GM19043 (cell line): ENCODE data around the gene TFB1M.

ENCODE experiments used
- ATAC-seq: cut with Tn5 transposase; IDR thresholded peaks from one replicate; pipeline ENCODE4 v1.9.1; 2021; ENCODE audit warnings: low read depth; ENCODE audit not compliant: unreplicated experiment

Gene TFB1M

DNA sequence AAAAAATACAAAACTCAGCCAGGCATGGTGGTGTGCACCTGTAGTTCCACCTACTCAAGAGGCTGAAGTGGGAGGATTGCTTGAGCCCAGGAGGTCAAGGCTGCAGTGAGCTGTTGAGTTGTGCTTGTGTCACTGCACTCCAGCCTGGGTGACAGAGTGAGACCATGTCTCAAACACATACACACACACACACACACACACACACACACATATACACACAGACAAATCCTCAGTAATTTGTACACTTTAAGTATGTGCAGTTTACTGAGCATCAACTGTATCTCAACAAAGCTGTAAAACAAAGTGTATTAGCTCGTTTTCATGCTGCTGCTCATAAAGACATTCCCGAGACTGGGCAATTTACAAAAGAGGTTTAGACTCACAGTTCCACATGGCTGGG, 7.3 kb downstream of the TFB1M start:
- ATAC-seq: no peak

DNA sequence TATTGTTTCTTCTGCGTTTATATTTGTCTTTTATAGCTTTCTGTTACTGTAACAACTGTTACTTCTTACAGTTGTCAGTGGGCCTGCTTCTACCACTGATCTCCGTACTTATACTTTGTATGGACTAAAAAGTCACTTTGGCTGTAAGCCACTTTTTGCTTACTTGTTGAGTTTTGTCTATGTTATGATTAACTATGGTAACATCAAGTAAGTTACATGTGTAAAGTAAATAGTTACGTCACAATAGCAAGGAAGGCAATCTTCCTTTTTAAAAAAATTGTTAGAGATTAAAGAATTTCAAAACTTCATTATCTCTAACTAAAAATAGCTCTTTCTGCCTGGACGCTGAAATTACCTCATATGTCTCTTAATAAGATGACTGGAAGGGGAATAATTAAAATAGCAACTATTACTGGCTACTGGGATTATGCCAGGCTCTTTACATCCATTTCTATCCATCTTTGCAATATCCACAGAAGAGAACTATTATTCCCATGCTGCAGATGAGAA, 10.9 kb downstream of the TFB1M start:
- no peak for ATAC-seq

DNA sequence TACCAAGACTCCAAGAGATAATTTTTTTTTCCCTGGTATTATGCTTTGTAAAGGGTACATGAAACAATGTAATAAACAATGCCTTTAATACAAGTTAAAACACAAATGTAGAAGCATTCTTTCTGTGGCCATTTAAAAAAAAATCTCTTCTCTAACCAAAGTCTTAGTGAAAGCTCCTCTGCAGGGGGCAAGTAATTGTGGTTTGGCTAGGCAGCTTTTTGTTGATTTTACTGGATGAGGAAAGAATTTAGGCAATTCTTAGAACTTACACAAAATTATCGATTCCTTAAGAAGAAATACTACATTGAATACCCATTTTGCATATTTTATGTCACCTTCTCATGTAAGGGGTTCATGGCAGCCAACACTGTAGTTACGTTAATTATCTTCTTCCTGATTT, 12.4 kb downstream of the TFB1M start:
- no peak for ATAC-seq

DNA sequence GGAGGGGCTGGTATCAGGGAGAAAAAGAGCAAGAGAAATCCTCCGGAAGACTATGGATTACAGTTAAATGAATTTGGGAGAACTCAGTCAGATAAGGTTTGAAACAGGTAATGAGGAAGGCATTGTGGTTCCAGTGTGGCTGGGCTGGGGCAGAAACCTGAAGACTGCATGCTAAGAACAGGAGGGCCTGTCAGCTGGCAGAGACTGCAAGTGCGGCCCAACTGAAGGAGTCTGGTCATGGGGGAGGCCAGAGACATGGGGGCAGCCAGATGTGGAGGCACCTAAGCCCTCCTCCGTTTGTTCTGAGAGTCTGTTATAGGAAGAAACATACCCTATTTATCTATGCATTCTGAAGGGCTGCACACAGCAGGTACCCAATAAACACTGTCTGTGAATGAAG, 16.6 kb downstream of the TFB1M start:
- no peak for ATAC-seq

DNA sequence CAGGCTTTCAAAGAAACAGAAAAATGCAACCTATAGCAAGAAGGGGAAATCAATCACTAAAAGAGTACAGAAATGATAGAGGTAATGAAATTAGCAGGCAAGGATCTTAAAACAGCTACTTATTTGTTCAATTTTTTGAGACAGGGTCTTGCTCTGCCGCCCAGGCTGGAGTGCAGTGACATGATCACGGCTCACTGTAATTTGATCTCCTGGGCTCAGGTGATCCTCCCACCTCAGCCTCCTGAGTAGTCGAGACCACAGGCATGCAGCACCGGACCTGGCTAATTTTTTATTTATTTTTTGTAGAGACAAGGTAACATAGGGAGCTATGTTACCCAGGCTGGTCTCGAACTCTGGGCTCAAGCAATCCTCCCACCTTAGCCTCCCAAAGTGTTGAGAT, 21.6 kb downstream of the TFB1M start:
- no peak for ATAC-seq

DNA sequence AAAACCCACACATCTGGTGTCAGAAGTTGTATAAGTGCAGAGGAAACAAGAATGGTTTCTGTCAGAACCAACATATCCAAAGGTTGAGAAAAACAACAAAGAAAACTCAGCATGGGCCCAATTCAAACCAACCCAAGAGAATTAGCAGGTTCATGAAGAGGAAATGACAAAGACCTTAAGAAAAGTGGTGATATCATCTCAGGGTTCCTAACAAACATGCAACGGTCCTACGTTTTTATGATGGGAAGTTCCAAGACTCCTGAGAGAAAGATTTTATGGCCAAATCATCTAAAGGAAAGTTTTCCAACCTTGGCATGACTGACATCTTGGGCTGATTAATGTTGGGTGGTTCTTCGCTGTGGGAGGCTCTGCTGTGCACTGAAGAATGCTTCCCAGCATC, 23.0 kb downstream of the TFB1M start:
- no peak for ATAC-seq

DNA sequence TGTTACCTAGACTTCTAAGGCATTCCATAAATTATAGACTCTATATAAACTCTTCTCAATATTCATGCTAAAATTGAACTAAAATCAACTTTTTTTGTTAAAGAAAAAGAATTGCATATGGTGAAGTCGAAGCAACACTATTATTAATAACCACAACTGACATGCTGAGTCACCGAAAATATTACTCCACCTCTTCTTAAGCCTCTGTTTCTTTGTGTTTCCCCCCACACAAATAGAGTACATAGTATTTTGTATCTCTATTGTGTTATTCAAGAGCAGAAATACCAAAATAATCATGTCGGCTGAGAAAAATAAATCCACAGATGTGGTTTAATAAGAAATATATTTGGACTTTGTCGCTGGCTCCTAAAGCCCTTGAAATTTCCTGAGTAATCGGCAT, 23.8 kb downstream of the TFB1M start:
- ATAC-seq: no peak

DNA sequence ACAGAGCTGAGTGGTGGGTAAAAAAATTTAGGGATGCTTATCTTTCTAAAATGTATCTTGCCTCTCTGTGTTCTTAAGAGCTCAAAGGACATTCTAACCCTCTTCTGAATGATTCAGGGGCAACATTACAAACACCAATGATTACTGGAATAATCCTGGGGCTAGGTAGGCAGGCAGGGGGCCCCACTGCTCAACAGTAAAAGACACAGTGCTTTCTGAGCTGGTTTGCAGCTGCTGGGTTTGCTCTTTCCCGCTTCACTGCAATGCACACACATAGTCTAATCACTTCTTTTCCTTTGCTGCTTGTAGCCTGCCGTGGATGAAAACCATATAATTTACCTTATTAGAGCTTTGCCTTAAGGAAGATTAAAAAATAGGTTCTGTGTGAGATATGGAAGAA, 26.5 kb downstream of the TFB1M start:
- no peak for ATAC-seq

DNA sequence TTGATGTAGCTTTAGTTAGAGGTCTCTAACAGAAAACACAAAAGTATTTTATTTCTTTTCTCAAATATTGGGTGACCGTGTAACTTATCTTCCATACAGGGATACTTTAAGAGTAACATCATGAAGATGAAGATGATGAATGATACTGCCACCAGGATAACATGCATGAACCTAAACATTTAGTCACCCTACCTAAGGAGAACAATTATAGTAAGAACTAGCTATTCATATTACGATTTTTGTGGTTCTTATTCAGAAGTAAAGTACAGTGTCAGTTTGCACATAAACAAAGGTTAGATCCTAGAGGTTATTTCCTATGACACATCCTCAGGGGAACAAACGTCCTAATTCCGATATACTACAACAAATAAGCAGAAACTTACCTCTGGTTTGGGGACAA, 29.5 kb downstream of the TFB1M start:
- no peak for ATAC-seq

DNA sequence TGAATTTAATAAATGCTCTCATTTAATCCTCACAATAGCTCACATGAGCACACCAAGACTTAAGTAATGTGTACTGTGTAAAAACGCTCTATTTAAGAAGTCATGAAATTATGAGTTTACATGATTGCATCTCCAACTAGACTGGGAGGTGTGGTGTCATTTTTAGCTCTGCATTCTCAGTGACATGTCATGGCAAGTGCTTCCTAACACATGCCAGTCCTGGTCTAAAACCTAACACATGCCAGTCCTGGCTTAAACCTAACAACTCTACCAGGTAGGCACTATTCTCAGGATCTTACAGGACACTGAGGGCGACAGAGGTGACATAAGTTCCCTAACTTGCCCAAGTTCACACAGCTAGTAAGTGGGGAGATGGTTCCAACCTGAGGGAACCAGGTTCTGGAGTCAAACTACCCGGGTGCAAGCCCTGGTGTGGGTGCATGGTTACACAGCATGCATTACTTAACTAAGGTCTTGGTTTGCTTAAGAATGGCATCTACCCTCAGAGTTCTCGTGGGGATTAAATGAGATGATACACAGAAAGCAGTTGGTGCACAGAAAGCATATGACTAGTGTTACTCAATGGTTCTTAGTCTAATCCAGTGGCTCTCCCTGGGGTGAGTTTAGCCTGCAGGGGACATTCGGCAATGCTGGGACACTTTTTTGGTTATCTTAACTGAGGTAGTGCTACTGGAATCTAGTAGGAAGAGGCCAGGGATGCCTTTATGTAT, 35.8 kb downstream of the TFB1M start:
- ATAC-seq: no peak

DNA sequence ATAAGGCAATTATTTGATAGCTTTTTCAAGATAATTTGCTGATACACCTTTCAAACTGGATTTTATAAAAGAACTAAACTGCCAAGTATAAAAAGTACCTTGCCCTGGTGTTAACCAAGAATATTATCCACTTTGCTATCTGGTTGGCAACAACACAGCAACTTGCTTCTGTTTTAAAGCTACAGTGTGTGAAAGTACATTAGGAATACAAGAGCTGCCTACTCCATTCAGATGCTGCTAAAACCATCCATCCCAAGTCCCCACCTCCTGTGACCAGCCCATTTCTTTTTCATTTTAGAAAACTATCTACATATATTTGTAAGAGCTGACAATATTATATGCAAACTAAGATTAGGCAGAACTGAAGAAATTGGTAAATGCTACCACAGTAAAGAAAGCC, 37.6 kb downstream of the TFB1M start:
- no peak for ATAC-seq

DNA sequence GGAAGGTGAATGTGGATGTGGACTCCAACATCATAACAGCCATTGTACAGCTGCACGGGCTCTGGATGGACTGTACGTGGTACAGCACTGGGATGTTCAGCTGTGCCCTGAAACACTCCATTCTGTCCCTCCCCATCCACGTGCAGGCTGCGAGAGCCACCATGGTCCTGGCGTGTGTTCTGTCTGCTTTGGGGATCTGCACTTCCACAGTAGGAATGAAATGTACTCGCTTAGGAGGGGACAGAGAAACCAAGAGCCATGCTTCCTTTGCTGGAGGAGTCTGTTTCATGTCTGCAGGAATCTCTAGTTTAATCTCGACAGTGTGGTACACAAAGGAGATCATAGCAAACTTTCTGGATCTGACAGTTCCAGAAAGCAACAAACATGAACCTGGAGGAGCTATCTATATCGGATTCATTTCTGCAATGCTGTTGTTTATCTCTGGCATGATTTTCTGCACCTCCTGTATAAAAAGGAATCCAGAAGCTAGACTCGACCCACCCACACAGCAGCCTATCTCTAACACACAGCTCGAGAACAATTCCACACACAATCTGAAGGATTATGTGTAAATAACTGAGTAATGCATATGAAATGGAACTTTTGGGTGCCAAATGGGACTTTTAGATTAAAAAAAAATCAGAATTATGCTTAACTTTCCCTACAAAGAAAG, 38.3 kb downstream of the TFB1M start:
- no peak for ATAC-seq

DNA sequence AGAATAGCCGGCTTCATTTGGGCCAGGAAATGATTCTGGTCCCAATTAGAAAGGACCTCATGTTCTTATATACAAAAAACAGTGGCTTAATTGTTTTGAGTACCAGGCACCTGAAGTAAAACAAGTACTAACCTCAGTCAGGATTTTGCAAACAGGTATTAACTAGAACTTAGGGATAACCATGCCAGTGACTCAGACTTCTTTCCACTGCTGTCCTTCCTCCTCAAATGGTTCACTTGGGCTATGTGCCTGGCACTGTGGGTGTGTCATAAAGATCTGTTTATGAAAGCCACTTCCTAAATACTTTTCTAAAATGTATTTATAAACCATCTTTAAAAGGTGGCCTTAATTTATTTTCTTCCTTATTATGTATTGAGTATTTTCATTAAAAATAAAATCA, 39.8 kb downstream of the TFB1M start:
- no peak for ATAC-seq

DNA sequence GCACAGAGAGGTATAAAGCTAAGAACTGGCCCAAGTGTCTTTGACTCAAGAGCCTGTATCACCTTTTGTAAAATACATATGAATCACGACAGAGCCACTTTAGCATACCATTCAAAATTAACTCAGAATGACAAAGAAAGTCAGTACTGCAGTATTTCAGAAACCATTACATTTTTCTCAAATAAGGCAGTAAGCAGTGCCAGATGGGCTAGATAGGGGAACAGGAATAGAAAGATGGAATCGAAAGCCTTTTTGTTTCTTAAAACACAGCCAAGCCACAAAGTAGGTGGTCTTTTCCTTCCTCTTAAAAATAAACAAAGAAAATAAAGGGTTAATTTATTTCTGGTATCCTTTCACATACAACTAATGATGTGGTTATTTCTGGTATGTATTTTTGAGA, 40.2 kb downstream of the TFB1M start:
- no peak for ATAC-seq

DNA sequence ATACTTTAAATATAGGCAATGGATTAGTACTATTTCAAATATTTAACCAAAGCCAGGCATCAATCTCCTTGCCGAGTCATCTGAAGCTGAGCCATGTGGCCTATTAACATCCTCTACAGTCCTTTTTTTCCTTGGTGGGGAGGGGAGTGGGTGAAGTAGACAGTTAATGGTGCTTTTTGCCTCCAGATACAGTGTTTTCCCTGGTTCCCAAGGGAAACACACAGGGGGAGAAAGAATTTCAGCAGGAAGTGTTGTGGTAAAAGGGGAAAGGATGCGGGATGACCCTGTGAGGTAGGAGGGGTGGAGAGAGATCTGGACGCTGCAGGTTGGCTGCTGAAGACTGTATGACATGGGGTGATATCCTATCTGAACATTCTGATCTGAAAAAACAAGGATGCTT, 40.9 kb downstream of the TFB1M start:
- no peak for ATAC-seq

DNA sequence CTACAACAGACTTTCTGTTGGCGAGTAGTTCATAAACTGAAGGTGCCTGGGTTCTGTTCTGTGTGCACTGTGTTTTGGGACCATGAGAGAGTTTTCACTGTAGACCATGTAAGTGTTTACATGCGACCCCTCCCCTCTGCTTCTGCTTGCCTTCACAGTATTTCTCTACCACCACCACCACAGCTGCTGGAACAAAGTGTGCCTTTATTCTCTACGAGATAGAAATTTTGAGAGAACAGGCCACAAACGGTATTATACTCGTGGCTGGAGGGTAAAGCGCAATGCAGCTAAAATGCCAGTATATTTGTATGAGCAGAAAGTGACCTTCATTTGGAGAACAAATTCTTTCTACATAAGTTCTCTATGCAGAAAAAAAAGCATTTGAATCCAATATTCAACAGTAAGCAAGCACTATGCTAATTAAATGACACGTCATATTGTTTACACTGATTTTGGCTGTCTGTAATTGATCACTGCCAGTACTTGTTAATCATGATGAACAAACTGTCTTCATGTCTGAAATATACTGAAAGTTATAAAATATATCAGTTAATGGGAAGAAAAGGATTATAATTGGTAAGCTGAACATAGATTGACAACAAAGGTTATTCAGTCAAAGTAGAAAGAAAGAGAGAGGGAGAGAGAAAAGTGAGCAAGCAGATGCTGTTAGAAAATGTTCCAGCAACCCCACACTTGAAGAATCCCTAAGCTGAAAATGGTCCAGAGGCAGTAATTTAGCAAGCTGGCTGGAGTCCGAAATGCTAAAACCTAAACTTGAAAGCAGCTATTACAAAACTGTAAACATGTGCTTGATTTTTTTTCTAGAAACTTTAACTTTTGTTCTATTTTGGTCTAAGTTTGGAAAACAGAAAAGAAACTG, 41.7 kb downstream of the TFB1M start:
- no peak for ATAC-seq

DNA sequence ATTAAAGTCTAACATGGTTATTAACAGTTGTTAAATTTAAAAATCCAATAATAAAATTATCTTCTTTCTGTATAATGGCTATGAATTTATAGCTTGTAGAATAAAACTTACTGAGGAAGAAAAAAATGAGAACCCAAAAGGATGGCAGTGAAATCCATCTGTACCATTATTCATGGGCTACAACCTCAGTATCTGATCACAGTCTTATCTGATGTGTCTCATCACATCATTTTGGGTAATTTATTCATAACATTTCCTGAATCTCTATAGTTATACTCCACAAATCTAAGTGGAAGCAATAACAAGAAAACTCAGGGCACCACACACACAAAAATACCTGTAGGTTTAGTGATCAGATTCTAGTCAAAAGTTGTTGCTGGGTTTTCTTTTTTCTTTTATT, 43.1 kb downstream of the TFB1M start:
- no peak for ATAC-seq

DNA sequence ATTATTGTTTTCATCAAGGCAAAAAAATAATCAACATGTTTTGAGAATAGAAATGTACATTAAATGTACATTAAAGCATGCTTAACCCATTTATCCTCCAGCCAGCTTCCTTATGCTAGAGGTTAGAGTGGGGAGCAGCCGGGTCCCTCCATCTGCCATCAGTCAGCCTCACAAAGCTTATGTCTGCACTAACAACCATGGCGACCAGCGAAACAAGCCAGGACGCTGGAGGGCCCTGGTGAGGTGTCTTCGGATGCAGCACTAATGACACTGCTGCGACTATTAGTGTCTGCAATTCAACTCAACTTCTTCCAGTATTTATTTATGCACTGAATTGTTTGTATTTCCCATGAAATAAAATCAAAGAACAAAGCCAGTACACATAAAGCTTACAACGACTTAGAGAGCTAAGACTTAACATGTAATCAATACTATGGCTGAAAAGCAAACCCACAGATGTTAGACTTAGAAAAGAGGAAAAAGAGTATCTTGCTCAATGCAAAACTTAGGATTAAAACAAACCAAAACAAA, 43.7 kb downstream of the TFB1M start:
- no peak for ATAC-seq

DNA sequence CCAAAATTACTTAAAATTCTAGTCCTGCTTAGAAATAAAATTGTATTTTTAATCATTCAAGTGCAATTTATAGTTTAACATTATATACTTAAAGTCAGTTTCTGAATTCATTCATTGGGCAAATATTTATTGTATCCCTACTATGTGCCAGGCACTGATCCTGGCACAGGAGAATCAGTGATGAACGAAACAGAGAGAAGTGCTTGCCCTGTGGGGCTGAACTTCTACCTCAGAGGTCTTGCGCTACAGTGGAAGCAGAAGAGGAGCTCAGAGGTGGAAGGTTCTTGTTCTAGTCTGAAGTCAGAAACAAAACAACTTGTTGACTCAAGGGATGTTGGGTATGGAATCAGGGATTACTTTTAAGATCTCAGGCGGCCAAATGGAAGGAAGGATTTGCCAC, 44.5 kb downstream of the TFB1M start:
- ATAC-seq: no peak

DNA sequence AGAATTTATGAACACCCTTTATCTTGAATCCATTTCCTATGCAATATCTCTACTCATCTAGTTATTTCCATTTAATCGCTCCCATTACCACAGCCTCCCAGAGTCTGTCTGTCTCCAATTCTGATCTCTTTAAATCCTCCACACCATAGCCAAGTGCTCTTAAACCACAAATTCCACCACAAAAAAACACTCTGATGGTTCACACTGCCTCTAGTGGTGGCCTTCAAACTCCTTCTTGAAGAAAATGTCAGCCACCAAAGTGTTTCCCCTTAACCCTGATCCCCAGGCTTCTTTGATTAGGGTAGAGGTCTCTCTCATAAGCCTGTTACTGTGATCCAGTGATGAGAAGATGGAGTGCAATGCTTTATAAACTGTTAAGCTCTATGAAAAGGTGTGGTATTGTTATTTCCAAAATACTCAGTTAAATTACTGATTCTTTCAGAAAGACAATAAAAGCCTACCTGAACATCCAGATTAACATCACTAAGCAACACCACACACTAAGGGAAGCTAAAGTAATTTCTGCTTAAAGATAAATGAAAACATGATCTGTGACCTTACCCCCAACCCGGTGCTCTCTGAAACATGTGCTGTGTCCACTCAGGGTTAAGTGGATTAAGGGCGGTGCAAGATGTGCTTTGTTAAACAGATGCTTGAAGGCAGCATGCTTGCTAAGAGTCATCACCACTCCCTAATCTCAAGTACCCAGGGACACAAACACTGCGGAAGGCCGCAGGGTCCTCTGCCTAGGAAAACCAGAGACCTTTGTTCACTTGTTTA, 46.0 kb downstream of the TFB1M start:
- peak; percentile 57 for ATAC-seq
